NCI-H2171 treated with DMSO at 0.1 percent for 48 hours (cell line): ENCODE results near the gene EAPP.
"Not testable (repeated sequence)": the region's sequence is repeated elsewhere in the genome, so short reads cannot be mapped to it uniquely, and the experiment has no call there.

ENCODE experiments used
- DNase-seq: peaks from one replicate; lab custom pipeline; 2025; lab: John Stamatoyannopoulos, UW

EAPP gene

GRCh38 chr14:34482463-34482862 lies 57.0 kb downstream of the EAPP start:
- no peak for DNase-seq

DNA sequence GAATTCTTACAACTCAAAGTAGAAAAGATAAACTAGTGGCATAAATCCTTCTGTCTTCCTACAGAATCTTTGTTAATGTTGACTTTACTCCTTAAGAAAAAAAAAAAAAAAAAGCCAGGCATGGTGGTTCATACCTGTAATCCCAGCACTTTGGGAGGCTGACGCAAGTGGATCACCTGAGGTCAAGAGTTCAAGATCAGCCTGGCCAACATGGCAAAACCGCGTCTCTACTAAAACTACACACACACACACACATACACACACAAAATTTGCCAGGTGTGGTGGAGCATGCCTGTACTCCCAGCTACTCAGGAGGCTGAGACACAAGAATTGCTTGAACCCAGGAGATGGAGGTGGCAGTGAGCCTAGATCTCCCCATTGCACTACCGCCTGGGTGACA lies 59.8 kb downstream of the EAPP start:
- DNase-seq: no peak

- no peak for DNase-seq
Measured at GRCh38 chr14:34478261-34478660, 61.2 kb downstream of the EAPP start.

DNA sequence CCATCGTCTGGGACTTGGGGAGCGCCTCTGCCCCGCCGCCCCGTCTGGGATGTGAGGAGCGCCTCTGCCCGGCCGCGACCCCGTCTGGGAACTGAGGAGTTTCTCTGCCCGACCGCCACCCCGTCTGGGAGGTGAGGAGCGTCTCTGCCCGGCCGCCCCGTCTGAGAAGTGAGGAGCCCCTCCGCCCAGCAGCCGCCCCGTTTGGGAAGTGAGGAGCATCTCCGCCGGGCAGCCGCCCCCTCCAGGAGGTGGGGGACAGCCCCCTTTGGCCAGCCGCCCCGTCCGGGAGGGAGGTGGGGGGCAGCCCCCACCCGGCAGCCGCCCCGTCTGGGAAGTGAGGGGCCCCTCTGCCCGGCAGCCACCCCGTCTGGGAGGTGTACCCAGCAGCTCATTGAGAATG lies 63.5 kb downstream of the EAPP start:
- DNase-seq: not testable (repeated sequence)

DNA sequence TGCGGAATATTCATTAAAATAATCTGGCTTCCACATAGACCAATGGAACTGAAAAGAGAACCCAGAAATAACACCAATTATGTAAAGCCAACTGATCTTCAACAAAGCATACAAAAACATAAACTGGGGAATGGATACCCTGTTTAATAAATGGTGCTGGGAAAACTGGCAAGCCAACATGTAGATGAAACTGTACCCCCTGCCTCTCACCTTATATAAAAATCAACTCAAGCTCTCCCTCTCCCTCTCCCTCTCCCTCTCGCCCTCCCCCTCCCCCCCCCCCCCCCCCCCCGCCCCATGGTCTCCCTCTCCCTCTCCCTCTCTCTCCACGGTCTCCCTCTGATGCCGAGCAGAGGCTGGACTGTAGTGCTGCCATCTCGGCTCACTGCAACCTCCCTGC lies 64.3 kb downstream of the EAPP start:
- no peak for DNase-seq

GRCh38 chr14:34474187-34474679 lies 65.3 kb downstream of the EAPP start:
- DNase-seq: peak; percentile 24

DNA sequence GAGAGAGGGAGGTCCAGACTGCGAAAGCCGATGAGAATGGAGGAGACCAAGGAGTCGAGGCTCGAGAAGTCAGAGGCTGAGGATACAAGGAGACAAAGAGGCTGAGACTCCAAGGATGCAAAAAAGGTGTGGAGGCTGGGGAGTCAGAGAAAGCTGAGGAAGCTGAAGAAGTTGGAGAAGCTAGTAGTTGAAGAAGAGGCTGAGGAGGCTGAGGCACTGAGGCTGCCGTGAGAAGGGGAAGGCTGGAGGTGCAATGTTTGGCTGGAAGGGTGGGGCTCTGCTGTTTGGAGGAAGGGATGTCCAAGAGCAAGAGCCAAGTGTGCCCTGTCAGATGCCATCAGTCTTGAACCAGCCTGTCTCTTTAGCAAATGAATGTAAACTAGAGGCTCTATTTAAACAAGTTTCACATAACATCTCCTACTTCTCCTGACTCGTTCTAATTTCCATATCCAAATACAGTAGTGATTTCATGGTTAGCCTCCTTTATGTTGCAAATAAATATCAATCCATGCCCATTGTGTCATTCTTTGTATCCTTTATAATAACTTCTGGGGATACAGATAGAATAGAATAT lies 66.7 kb downstream of the EAPP start:
- DNase-seq: no peak

GRCh38 chr14:34470319-34470718 lies 69.2 kb downstream of the EAPP start:
- no peak for DNase-seq

DNA sequence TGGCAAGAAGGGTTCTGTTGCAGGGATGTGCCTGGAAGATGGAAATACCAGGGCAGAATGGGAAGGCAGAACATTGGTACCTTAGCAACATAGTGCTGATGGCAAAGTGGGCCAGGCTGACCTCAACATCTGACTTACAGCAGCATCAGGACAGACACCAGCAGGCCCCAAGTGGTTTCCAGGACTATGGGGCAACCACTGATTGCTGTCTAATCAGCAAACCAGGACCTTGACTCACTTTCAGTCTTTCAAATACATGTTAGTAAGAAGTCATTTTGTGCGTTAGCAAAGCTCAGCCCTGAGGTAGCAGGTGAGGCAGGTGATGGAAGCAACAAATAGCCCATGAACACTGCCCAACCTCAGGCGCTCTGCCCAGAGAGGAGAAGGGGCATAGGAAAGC lies 72.8 kb downstream of the EAPP start:
- DNase-seq: no peak
